Stimulated activated naive CD4-positive, alpha-beta T cell (primary cell): ENCODE measurements around the gene MED19.
A peak's percentile ranks its signal among the peaks of the same experiment; 100 is the strongest.
"Not testable (repeated sequence)": the region's sequence is repeated elsewhere in the genome, so short reads cannot be mapped to it uniquely, and the experiment has no call there.

ENCODE experiments used
- DNase-seq, 6 experiments: peaks; one replicate each; lab custom pipeline; 2025; lab: John Stamatoyannopoulos, UW

Gene MED19

DNA sequence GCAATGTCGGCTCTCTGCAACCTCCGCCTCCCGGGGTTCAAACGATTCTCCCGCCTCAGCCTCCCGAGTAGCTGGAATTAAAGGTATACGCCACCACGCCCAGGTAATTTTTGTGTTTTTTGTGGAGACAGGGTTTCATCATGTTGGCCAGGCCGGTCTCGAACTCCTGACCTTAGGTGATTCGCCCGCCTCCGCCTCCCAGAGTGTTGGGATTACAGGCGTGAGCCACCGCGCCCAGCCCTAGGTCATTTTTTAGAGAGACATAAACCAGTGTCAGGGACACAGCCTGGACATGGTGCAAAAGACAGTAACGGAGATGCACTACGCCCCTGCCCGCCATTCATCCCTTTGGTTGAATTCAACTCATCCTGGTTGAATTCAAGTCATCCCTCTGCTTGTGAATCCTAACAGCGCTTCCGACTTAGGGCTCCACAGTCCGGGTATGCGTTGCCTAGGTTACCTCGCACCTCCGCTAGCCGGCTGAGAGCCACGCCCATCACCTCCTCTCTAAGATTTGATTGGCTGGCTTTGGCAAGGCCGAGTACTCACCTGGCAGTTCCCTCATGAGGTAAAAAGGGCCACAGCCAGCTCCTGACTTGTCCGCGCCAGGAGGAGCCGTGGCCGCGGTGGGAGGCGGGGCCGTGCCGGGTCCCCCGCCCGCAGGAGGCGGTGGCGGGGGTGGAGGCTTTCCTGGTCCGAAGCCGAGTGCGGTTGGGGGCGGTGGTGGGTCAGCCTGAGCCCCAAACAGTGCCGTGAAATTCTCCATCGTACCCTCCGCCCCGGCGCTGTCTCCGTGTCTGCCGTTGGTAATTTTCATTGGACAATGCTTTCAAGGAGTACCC is at the start of gene MED19:
Gene MED19, minus strand, starts transcription at position 802 of the 842 bp plus-strand sequence. Its CDS starts 36 bp downstream, at position 766.
- peak; percentile 70 to 90 (median 79) for DNase-seq

- no peak for DNase-seq
Observed at GRCh38 chr11:57758174-57758573, 46.2 kb upstream of the MED19 start.

DNA sequence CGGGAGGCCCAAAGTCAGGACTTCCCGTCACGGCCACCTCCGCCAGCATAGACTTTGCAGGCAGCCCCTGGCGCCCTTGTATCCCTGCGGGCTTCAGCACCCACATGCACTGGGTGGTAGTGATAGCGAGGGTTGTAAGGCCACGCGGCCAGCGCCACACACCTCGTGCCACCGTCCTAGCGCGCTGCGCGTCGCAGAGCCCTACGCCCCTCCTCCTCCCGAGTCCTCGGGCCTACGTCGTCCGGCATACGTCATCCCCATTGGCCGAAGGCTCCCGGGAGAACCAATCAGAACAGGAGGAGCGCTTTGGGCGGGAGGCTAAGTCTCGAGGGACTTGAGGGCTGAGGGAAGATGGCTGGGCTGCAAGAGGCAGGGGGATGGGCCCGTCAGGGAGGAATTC is 40.9 kb upstream of the MED19 start:
- no peak for DNase-seq

GRCh38 chr11:57751676-57752253 is 39.8 kb upstream of the MED19 start, which contains the start of gene BTBD18:
BTBD18 (minus strand) TSS chr11:57751819; CDS start chr11:57751188, 631 bp downstream.
- DNase-seq = no peak

DNA sequence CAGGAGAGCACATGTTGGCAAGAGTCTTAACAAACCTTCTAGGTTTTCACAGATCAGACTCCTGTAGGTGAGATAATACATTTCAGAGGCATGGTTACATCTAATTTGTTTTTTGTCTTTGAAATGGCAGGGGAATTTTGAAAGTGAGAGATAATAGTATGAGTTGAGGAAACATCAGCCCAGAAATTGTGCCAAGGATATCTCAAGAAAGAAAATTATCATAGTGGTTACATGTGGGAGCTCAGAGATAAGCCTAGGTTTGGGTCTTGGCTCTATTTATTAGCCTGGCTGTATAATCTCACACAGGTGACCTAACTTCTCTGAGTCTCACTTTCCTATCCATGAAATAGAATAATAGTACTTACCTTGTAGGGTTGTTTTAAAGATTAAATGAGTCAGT is 39.2 kb upstream of the MED19 start:
- DNase-seq = no peak

DNA sequence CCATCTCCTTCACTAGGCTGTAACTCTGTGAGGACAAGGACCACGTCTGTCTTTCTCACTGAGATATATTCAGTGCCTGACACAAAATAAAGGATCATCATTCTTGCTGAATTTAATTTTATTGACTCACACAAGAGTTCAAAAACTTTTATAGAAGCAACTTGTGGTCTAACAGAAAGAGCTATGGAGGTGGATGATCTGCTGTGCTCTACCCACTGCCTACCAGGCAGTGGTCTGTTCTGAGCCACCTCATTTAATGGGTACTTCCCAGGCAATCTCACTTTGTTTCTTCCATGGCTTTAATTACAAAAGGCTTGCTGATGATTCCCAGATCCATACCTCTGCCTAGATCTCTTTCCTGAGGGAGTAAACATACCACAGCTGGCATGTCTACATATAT is 34.9 kb upstream of the MED19 start:
- DNase-seq = no peak

DNA sequence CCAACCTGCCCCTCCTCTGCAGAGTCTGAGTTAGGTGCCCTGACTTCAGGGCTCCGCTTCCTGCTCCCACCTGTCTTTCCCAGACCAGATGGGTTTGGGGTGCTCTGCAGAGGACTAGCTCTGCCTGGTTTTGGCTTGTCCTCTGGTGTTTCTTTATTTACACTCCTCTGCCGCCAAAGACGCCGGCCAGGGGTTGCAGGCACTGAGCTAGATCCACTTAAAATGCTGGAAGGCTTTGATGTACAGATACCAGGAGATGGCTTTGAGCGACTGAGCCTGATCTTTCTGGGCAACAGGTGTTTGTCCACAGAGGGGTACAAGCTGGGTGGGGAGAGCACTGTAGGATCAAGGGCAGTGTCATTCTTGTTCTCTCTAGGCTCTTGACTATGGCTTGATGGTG is 33.2 kb upstream of the MED19 start:
- DNase-seq = no peak

- DNase-seq = no peak
Observed at GRCh38 chr11:57744357-57744756, 32.3 kb upstream of the MED19 start.

DNA sequence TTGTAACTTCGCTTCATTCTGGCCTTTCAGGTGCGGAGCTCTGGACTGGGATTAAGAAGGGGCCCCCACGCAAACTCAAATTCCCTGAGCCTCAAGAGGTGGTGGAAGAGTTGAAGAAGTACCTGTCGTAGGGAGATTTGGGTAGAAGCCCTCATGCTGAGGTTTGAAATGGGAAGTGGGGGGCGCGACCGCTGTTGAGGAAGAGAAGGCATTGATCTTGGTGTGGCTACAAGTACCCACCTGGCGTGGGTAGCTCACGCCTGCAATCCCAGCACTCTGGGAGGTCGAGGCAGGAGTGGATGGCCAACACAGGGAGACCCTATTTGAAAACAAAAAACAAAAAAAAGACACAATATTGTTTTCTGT is 30.1 kb upstream of the MED19 start:
- DNase-seq = peak in 1 of 6 experiments; percentile 31

DNA sequence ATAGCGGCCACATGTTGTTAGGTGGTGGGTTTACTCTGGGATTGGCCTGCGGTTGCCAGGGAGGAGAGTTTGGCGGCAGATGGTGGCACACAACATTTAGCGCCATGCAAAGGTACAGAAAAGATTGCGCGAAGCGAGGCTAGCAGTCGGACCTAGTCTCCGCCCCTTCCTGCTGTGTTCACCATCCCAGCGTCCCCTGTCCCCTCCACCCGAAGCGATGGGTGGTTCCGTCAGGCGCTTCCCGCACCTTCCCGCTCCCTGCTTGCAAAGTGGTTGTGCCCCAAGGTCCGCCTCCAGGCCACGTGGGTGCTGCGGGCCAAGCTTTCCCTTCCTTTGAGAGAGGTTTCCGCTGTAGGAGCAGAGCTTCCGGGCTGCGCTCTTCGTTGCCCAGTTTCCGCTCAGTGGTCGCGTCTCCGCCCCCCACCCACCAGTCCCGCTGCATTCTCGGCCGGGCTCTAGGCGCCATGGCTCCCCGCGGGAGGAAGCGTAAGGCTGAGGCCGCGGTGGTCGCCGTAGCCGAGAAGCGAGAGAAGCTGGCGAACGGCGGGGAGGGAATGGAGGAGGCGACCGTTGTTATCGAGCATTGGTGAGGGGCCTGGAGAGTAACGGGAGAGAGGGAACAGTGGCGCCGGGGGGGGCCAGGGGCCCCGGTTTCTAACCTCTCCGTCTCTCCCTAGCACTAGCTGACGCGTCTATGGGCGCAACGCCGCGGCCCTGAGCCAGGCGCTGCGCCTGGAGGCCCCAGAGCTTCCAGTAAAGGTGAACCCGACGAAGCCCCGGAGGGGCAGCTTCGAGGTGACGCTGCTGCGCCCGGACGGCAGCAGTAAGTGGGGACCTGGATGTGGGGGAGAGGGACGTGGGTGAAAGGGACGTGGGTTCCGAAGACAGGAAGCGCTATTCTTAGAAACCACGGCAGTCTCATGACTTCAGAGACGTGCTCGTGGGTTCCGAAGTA is 29.4 kb upstream of the MED19 start, which contains the start of gene SELENOH:
Gene SELENOH, plus strand, starts transcription at position 360 of the 955 bp plus-strand sequence. Its CDS starts 105 bp downstream, at position 465.
- DNase-seq = peak; percentile 86 to 91 (median 88)

GRCh38 chr11:57735619-57736298 is 23.7 kb upstream of the MED19 start:
- no peak for DNase-seq

DNA sequence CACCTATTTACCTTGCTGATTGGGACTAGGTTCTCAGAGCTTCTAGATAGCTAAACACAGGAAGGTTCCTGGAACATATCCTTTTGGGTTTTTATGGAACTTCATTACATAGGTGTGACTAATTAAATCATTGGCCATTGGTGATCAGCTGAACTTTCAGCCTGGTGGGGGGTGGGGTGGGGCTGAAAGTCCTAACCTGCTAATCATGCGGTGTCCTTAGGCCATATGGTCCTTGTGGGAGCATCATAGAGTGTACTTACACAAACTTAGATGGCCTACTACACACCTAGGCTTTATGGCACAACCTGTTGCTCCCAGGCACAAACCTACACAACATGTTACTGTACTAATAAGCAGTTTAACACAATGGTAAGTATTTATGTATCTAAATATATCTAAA is 20.6 kb upstream of the MED19 start:
- no peak for DNase-seq

DNA sequence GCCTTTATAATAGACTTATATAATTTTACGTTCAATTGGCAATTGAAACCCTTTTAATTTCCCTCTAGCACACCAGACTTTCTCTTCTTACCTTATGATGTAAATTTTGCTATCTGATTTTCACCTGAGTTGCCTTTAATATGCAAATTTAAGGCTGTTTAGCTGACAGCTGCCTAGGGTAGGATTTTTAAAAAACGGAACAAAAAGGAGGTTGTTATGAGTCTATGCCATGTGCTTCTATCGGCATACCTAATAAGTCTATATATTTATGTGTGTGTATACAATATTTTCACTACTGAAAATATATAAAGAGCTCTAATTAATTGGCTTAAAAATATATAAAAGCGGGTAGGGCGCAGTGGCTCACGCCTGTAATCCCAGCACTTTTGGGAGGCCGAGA is 17.5 kb upstream of the MED19 start:
- DNase-seq = no peak

- DNase-seq = no peak
Observed at GRCh38 chr11:57728829-57729228, 16.8 kb upstream of the MED19 start.

DNA sequence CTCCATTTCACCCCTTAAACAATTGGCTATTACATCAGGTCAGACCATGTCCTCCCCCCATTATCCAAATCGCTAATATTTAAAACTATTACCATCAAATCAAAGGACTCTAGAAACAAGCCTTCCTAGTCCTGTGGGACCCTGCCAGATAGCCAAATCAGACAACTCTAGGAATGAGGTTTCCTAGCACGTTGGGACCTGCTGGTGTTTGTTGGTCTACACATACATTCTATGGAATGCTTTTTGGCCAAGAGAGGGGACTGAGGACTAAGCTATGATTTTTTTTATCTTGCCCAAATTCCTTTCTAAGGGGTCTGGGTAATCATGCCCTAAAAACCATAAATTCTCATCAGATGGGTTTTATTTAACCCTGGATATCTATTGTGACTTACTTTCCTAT is 15.2 kb upstream of the MED19 start:
- DNase-seq = no peak

DNA sequence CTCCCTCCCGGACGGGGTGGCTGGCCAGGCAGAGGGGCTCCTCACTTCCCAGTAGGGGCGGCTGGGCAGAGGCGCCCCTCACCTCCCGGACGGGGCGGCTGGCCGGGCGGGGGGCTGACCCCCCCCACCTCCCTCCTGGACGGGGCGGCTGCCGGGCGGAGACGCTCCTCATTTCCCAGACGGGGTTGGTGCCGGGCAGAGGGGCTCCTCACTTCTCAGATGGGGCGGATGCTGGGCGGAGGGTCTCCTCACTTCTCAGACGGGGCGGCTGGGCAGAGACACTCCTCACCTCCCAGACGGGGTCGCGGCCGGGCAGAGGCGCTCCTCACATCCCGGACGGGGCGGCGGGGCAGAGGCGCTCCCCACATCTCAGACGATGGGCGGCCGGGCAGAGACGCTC is 4.7 kb upstream of the MED19 start:
- DNase-seq = not testable (repeated sequence)

GRCh38 chr11:57713835-57714234 is 1.8 kb upstream of the MED19 start:
- DNase-seq = no peak

DNA sequence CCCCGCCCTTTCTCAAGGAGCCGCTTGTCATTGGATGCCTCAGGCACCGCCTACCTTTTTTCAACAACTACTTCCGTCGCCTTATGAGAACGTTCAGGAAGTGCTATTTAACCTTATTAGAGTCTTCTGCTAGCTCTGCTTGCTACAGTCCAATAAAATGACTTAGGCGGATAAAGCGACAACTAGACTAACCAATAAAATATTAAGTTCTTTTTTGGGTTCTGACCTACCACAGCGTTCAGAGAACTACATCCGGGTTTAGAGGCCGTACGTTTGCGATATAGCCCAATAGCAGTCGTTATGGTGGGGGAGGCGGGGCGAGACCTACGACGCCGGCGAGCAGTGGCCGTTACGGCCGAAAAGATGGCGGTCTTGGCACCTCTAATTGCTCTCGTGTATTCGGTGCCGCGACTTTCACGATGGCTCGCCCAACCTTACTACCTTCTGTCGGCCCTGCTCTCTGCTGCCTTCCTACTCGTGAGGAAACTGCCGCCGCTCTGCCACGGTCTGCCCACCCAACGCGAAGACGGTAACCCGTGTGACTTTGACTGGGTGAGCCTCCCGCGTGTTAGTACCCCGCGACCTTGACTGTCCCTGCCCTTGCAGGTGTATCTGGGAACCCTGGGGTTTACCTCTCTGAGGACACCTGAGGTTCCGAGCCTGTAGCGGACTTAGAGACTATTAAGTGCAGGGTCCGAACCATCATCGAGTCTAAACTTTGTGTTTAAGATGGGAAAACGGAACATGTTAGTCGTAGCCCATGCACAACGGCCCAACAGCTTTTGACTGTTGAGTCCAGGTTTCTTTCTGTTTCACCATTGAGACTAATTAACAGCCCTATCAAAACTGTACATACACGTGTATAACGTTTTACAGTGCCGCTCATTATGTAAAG is 488 bp upstream of the MED19 start, which contains the start of gene TMX2:
Gene TMX2, plus strand, starts transcription at position 338 of the 895 bp plus-strand sequence. Its CDS starts 26 bp downstream, at position 364.
- DNase-seq = peak; percentile 78 to 96 (median 92)

- DNase-seq = no peak
Observed at GRCh38 chr11:57709802-57710367, 2.1 kb downstream of the MED19 start.

- DNase-seq = not testable (repeated sequence)
Observed at GRCh38 chr11:57705432-57705831, 6.6 kb downstream of the MED19 start.
